Stimulated activated naive CD8-positive, alpha-beta T cell treated with anti-CD3 and anti-CD28 coated beads, Interleukin-15, Interleukin-2, amounts not matched to agents 100 ng/mL and 50 ng/mL, for 24 hours (primary cell): Measurements from ENCODE around the gene P2RY13.

Source experiments
- H3K27ac Mint-ChIP-seq: one replicate; pipeline ENCODE4 v1.8.0; 2021; ENCODE audit warnings: mild to moderate bottlenecking, mixed read lengths
- H3K27me3 Mint-ChIP-seq: one replicate; pipeline ENCODE4 v1.8.0; 2021; ENCODE audit warnings: mixed read lengths
- H3K36me3 Mint-ChIP-seq: one replicate; pipeline ENCODE4 v1.8.0; 2021; ENCODE audit warnings: low read depth, mixed read lengths
- H3K4me1 Mint-ChIP-seq: one replicate; pipeline ENCODE4 v1.8.0; 2021; ENCODE audit warnings: low read depth, mixed read lengths
- H3K4me3 Mint-ChIP-seq: one replicate; pipeline ENCODE4 v1.8.0; 2021; ENCODE audit warnings: mild to moderate bottlenecking, mixed read lengths
- H3K9me3 Mint-ChIP-seq: one replicate; pipeline ENCODE4 v1.8.0; 2021; ENCODE audit warnings: mixed read lengths

Gene P2RY13

GRCh38 chr3:151290673-151291072 lies 38.7 kb downstream of the P2RY13 start:
- Mint-ChIP-seq H3K4me3 (no peak overlapping the region), H3K9me3 (no peaks in the 10 kb centered on the region), H3K27me3 (no peaks in the 10 kb centered on the region), H3K4me1 (no peaks in the 10 kb centered on the region), H3K27ac (no peak overlapping the region), H3K36me3 (no peaks in the 10 kb centered on the region)

DNA sequence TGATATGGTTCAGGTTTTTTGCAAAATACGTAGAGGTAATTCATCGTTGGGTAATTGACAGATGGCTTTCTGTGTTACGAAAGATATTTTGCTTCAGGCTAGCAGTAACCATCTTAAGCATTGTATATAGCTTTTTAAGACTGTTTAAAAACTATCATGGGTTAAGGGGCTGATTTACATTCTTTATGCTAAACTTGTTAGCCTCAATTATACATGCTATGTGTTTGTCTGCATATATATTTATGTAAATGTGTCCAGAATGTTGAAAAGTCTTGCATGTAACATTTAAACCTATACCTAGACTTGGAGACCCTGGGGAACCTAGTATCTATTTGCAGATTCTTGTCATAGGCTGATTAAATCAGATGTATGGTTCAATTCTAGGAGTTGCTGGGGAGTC lies 39.9 kb downstream of the P2RY13 start:
- Mint-ChIP-seq H3K4me1 (peaks cover 1% of the 10 kb centered on the region), H3K27ac (no peak overlapping the region), H3K27me3 (no peaks in the 10 kb centered on the region), H3K36me3 (no peaks in the 10 kb centered on the region), H3K4me3 (no peak overlapping the region), H3K9me3 (no peaks in the 10 kb centered on the region)

DNA sequence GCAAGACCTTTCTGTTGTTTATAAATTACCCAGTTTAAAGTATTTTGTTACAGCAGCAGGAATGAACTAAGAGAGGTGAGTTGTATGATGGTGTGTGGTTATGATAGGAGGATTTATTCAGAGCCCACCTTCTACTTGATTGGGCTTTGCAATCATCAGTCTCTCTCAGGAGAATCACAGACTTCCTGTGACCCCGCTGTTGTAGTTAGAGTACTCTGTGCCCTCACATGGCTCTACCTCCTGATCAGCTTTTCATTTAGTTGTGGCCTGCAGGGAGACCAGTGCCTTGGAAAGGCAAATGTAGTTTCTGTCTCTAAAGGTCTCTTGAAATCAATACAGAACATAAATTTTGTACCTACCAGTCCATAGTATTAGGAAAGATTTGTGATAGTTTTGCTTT lies 43.4 kb downstream of the P2RY13 start:
- no peaks in the 10 kb centered on the region for H3K9me3 Mint-ChIP-seq
- H3K4me1 Mint-ChIP-seq, result peaks cover 20% of the 10 kb centered on the region
- H3K36me3 Mint-ChIP-seq, result no peaks in the 10 kb centered on the region
- H3K27me3 Mint-ChIP-seq, result no peaks in the 10 kb centered on the region
- H3K4me3 Mint-ChIP-seq, result no peak overlapping the region
- H3K27ac Mint-ChIP-seq, result no peak overlapping the region

- no peaks in the 10 kb centered on the region for H3K9me3 Mint-ChIP-seq
- H3K27ac Mint-ChIP-seq, result peak overlapping the region; percentile 57
- no peak overlapping the region for H3K4me3 Mint-ChIP-seq
- H3K4me1 Mint-ChIP-seq, result peaks cover 29% of the 10 kb centered on the region
- no peaks in the 10 kb centered on the region for H3K27me3 Mint-ChIP-seq
- no peaks in the 10 kb centered on the region for H3K36me3 Mint-ChIP-seq
Observed at GRCh38 chr3:151283907-151284461, 45.4 kb downstream of the P2RY13 start.

GRCh38 chr3:151283387-151283786 lies 46.0 kb downstream of the P2RY13 start:
- Mint-ChIP-seq H3K27me3 (no peaks in the 10 kb centered on the region), H3K27ac (no peak overlapping the region), H3K9me3 (no peaks in the 10 kb centered on the region), H3K4me1 (peaks cover 35% of the 10 kb centered on the region), H3K36me3 (no peaks in the 10 kb centered on the region), H3K4me3 (no peak overlapping the region)

- Mint-ChIP-seq H3K4me1 (peaks cover 39% of the 10 kb centered on the region), H3K36me3 (no peaks in the 10 kb centered on the region), H3K4me3 (no peak overlapping the region), H3K9me3 (no peaks in the 10 kb centered on the region), H3K27me3 (no peaks in the 10 kb centered on the region), H3K27ac (no peak overlapping the region)
Observed at GRCh38 chr3:151282921-151283320, 46.4 kb downstream of the P2RY13 start.

- Mint-ChIP-seq H3K27me3 (no peaks in the 10 kb centered on the region), H3K36me3 (no peaks in the 10 kb centered on the region), H3K27ac (peak overlapping the region; percentile 43), H3K9me3 (no peaks in the 10 kb centered on the region), H3K4me3 (no peak overlapping the region), H3K4me1 (peaks cover 45% of the 10 kb centered on the region)
Observed at GRCh38 chr3:151281671-151282324, 47.6 kb downstream of the P2RY13 start.

DNA sequence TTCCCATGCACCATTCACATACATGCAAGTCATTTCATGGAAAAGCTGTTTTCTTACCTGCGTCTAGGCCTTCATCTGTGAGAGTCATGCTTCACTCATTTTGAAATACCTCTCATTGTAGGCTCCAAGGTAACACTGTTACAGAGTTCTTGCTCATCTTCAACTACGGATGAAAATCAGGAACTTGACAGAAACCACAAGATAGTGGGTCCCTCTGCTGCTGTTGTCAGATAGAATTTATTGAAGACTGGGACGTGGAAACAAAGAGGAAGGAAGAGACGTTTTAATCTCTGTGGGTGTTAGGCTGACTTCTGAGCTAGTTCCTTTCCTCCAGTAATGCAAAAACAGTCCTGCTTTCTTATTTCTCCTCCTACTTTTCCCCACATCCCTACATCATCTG lies 51.1 kb downstream of the P2RY13 start, which contains the start of gene P2RY14:
P2RY14 (minus strand) TSS at position 313 of the 400 bp plus-strand sequence. CDS start 64,226 bp downstream, outside the sequence.
- H3K27ac Mint-ChIP-seq, result peak within 1 kb of the TSS; percentile 69

GRCh38 chr3:151276687-151277042 lies 52.7 kb downstream of the P2RY13 start:
- H3K27ac Mint-ChIP-seq, result peak overlapping the region; percentile 74
- peak overlapping the region; percentile 2 for H3K4me3 Mint-ChIP-seq
- no peaks in the 10 kb centered on the region for H3K36me3 Mint-ChIP-seq
- no peaks in the 10 kb centered on the region for H3K27me3 Mint-ChIP-seq
- peaks cover 55% of the 10 kb centered on the region for H3K4me1 Mint-ChIP-seq
- no peaks in the 10 kb centered on the region for H3K9me3 Mint-ChIP-seq

More for the DNA sequence above, 51.1 kb downstream of the P2RY13 start, which contains the start of gene P2RY14:
- Mint-ChIP-seq H3K4me3 (peak within 1 kb of the TSS; percentile 31), H3K36me3 (no peaks in the 10 kb centered on the region), H3K9me3 (no peaks in the 10 kb centered on the region), H3K4me1 (peaks cover 55% of the 10 kb centered on the region), H3K27me3 (no peaks in the 10 kb centered on the region)
